ENCODE data around the gene CD209. TPM values are rescaled to one million over a fixed set of nuclear protein-coding genes. Genes with fewer than 3 reads are reported as not detected.

The CD209 gene
- total RNA-seq, 2 experiments from 2014 or later = not detected

DNA sequence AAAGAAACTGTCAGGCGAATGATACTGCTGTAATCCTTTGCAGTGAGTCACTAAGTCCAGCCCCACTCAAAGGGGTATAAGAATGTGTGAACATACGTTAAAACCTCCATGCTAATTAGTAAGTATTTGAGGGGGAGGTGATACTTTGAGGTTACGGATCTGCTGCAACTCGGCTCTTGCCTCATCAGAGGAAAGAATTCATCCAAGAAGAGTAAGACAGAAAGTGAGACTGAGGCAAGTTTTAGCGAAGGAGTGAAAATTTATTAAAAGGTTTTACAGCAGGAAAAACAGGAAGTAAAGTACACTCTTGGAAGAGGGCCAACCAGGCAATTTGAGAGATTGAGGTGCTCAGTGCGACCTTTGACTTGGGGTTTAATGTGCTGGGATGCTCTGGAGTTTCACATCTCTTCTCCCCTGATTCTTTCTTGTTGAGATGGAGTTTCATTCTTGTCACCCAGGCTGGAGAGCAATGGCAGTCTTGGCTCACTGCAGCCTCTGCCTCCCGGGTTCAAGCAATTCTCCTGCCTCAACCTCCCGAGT, 25.5 kb upstream of the CD209 start:
- POLR2A ChIA-PET = interaction anchor here (1.3 kb wide), 1 partner anchor 92 kb away, joined by 4 read pairs; no protein-coding TSS in a partner anchor
- H3K27ac Mint-ChIP-seq = no peak overlapping the region
- H3K36me3 Mint-ChIP-seq (ENCODE audit: low read depth) = no peaks in the 10 kb centered on the region
- no peak overlapping the region for H3K4me3 ChIP-seq (ENCODE audit: low read length)
- intact Hi-C loops (cut with DNase I, micrococcal nuclease) = no loop called here
- TF ChIP-seq CTCF (IDR thresholded peaks at IDR 0.05) = no peak
- CTCF ChIA-PET = no interaction called here
- peaks cover 2% of the 10 kb centered on the region for H3K27me3 Mint-ChIP-seq
- ATAC-seq (ENCODE audit: poor library complexity) (peak; percentile 60), DNase-seq (peak in 4 of 14 experiments; percentile 21 to 68 (median 52))
- H3K27me3 ChIP-seq (ENCODE audit: control insufficient read depth in 1 of 2, insufficient read depth in 2 of 2, low read length in 2 of 2) = no peaks in the 10 kb centered on the region
- H3K4me1 Mint-ChIP-seq (ENCODE audit: low read depth) = peaks cover 16% of the 10 kb centered on the region
- H3K9me3 ChIP-seq (ENCODE audit: control insufficient read depth in 1 of 2, insufficient read depth in 1 of 2, low read length in 2 of 2) = no peaks in the 10 kb centered on the region
- peak overlapping the region; percentile 54 for H3K4me3 Mint-ChIP-seq
- no peaks in the 10 kb centered on the region for H3K36me3 ChIP-seq (ENCODE audit: insufficient read depth, low read length)
- no peaks in the 10 kb centered on the region for H3K9me3 Mint-ChIP-seq
- no peak overlapping the region for H3K27ac ChIP-seq (ENCODE audit: low read depth in 1 of 2, low read length in 2 of 2)
- peaks cover 12% of the 10 kb centered on the region for H3K4me1 ChIP-seq (ENCODE audit: insufficient read depth, low read length)

GRCh38 chr19:7771072-7771471, 23.7 kb upstream of the CD209 start:
- POLR2A ChIA-PET = no interaction called here
- Histone ChIP-seq H3K4me1 (ENCODE audit: insufficient read depth, low read length) (peaks cover 12% of the 10 kb centered on the region), H3K36me3 (ENCODE audit: insufficient read depth, low read length) (no peaks in the 10 kb centered on the region), H3K27me3 (ENCODE audit: control insufficient read depth in 1 of 2, insufficient read depth in 2 of 2, low read length in 2 of 2) (no peaks in the 10 kb centered on the region), H3K4me3 (ENCODE audit: low read length) (no peak overlapping the region), H3K27ac (ENCODE audit: low read depth in 1 of 2, low read length in 2 of 2) (no peak overlapping the region), H3K9me3 (ENCODE audit: control insufficient read depth in 1 of 2, insufficient read depth in 1 of 2, low read length in 2 of 2) (no peaks in the 10 kb centered on the region)
- H3K27ac Mint-ChIP-seq = no peak overlapping the region
- no peak for ATAC-seq (ENCODE audit: poor library complexity)
- H3K36me3 Mint-ChIP-seq (ENCODE audit: low read depth) = no peaks in the 10 kb centered on the region
- DNase-seq = no peak
- intact Hi-C loops (cut with DNase I, micrococcal nuclease) = no loop called here
- no peaks in the 10 kb centered on the region for H3K27me3 Mint-ChIP-seq
- no peaks in the 10 kb centered on the region for H3K9me3 Mint-ChIP-seq
- peaks cover 16% of the 10 kb centered on the region for H3K4me1 Mint-ChIP-seq (ENCODE audit: low read depth)
- TF ChIP-seq CTCF (IDR thresholded peaks at IDR 0.05) = no peak
- CTCF ChIA-PET = no interaction called here
- H3K4me3 Mint-ChIP-seq = no peak overlapping the region

- no peak for TF ChIP-seq CTCF (IDR thresholded peaks at IDR 0.05)
- DNase-seq = no peak
- intact Hi-C loops (cut with DNase I, micrococcal nuclease) = no loop called here
- Histone ChIP-seq H3K9me3 (ENCODE audit: control insufficient read depth in 1 of 2, insufficient read depth in 1 of 2, low read length in 2 of 2) (no peaks in the 10 kb centered on the region), H3K27me3 (ENCODE audit: control insufficient read depth in 1 of 2, insufficient read depth in 2 of 2, low read length in 2 of 2) (no peaks in the 10 kb centered on the region), H3K4me1 (ENCODE audit: insufficient read depth, low read length) (peaks cover 12% of the 10 kb centered on the region), H3K4me3 (ENCODE audit: low read length) (no peak overlapping the region), H3K27ac (ENCODE audit: low read depth in 1 of 2, low read length in 2 of 2) (no peak overlapping the region), H3K36me3 (ENCODE audit: insufficient read depth, low read length) (no peaks in the 10 kb centered on the region)
- H3K9me3 Mint-ChIP-seq = no peaks in the 10 kb centered on the region
- H3K27me3 Mint-ChIP-seq = no peaks in the 10 kb centered on the region
- ChIA-PET CTCF (no interaction called here), POLR2A (no interaction called here)
- ATAC-seq (ENCODE audit: poor library complexity) = no peak
- H3K27ac Mint-ChIP-seq = no peak overlapping the region
- H3K36me3 Mint-ChIP-seq (ENCODE audit: low read depth) = no peaks in the 10 kb centered on the region
- H3K4me1 Mint-ChIP-seq (ENCODE audit: low read depth) = peaks cover 16% of the 10 kb centered on the region
- no peak overlapping the region for H3K4me3 Mint-ChIP-seq
Observed at GRCh38 chr19:7769171-7769570, 21.8 kb upstream of the CD209 start.

Data from CD4-positive, alpha-beta T cell (primary cell).